A549 (cell line): ENCODE results near the gene PPCS. TPM values are rescaled to one million over a fixed set of nuclear protein-coding genes. Genes with fewer than 3 reads are reported as not detected.

ENCODE experiments used
- ATAC-seq, 2 experiments: fragments of 200-7000 bp in 1 of 2; fragments of >200 bp in 1 of 2; cut with Nextera tagmentation in 1 of 2; cut with Tn5 transposase in 1 of 2; 3 replicates each; pipeline versions ENCODE4 v1.8.0 to v1.9.1; 2018 to 2020; ENCODE audit warnings: mild to moderate bottlenecking in 1 of 2, moderate library complexity in 1 of 2
- CTCF ChIA-PET: fragments of 300-600 bp; sonication (Branson Sonifier 250); formaldehyde crosslinking; extraction: SDS; loops from one replicate; lab custom pipeline; 2021; ENCODE audit warnings: antibody characterized with exemption, inconsistent platforms; lab: Yijun Ruan, JAX
- POLR2A ChIA-PET: fragments of 350-600 bp; formaldehyde crosslinking; extraction: SDS; loops from one replicate; lab custom pipeline; 2021; ENCODE audit warnings: antibody characterized with exemption, inconsistent platforms; lab: Yijun Ruan, JAX
- DNase-seq, 2 experiments: peaks; one replicate each; pipeline versions ENCODE4 v3.0.0 to v3.0.0-alpha.2; 2011 to 2016; ENCODE audit warnings: low read depth in 1 of 2, low spot score in 1 of 2
- FAIRE-seq: peaks from 2 replicates; lab custom pipeline; 2011; peaks lifted over from hg19 to GRCh38; lab: Jason Lieb, UNC
- H3K27ac ChIP-seq, 2 experiments: fragments of >200 bp; sonication (Bioruptor Twin); formaldehyde crosslinking; 3 replicates each; pipeline ENCODE4 v1.5.1; 2016 to 2017
- H3K4me1 ChIP-seq: fragments of >200 bp; sonication (Bioruptor Twin); formaldehyde crosslinking; 3 replicates; pipeline ENCODE4 v1.6.1; 2016
- H3K4me2 ChIP-seq: fragments of >200 bp; sonication (Bioruptor Twin); formaldehyde crosslinking; 3 replicates; pipeline ENCODE4 v1.6.1; 2016
- H3K4me3 ChIP-seq: fragments of >200 bp; sonication (Bioruptor Twin); formaldehyde crosslinking; 3 replicates; pipeline ENCODE4 v1.5.1; 2016
- H3K9me3 ChIP-seq: fragments of >200 bp; sonication (Bioruptor Twin); formaldehyde crosslinking; 3 replicates; pipeline ENCODE4 v1.6.1; 2016
- CBX8 ChIP-seq: fragments of 200-600 bp; sonication (generic); IDR thresholded peaks from 2 replicates; pipeline ENCODE4 v1.6.1; 2016
- CHD4 ChIP-seq: fragments of 200-600 bp; sonication (generic); IDR thresholded peaks from 2 replicates; pipeline ENCODE4 v1.6.1; 2016; ENCODE audit warnings: antibody characterized with exemption, mild to moderate bottlenecking, borderline replicate concordance
- EHF ChIP-seq: fragments of 250-450 bp; sonication (Bioruptor Pico); IDR thresholded peaks from 2 replicates; pipeline ENCODE4 v1.5.0; 2020; ENCODE audit warnings: mild to moderate bottlenecking
- FOSL2 ChIP-seq, 2 experiments: fragments of 450-650 bp in 1 of 2; fragments of >200 bp in 1 of 2; sonication (Bioruptor Twin) in 1 of 2; formaldehyde crosslinking; IDR thresholded peaks; 2 replicates each; pipeline versions ENCODE4 v1.5.0 to v1.6.1; 2016 to 2020; ENCODE audit warnings: mild to moderate bottlenecking in 1 of 2, moderate library complexity in 1 of 2
- HDAC2 ChIP-seq: fragments of 200-600 bp; sonication (generic); IDR thresholded peaks from 2 replicates; pipeline ENCODE4 v1.6.1; 2016
- HOXB5 ChIP-seq: fragments of 250-450 bp; sonication (Bioruptor Pico); IDR thresholded peaks from 2 replicates; pipeline ENCODE4 v1.5.0; 2020; ENCODE audit warnings: mild to moderate bottlenecking, moderate library complexity
- JUN ChIP-seq, 2 experiments: fragments of >200 bp; sonication (Bioruptor Twin); formaldehyde crosslinking; IDR thresholded peaks; 2 replicates in 1 of 2; 3 replicates in 1 of 2; pipeline ENCODE4 v1.6.1; 2016 to 2017
- JUNB ChIP-seq: fragments of >200 bp; sonication (Bioruptor Twin); formaldehyde crosslinking; IDR thresholded peaks from 2 replicates; pipeline ENCODE4 v1.6.1; 2016
- KDM1A ChIP-seq: fragments of 200-600 bp; sonication (generic); IDR thresholded peaks from 2 replicates; pipeline ENCODE4 v1.6.1; 2016; ENCODE audit warnings: low read depth, mild to moderate bottlenecking
- MYC ChIP-seq: IDR thresholded peaks from 2 replicates; pipeline ENCODE4 v1.6.1; 2012; ENCODE audit warnings: mild to moderate bottlenecking, inconsistent platforms, low read length, improper control_type of control experiment, borderline replicate concordance
- NFE2L2 ChIP-seq: fragments of 150-350 bp; conservative IDR thresholded peaks from 2 replicates; pipeline ENCODE4 v1.6.1; 2014; ENCODE audit warnings: low read length
- NPAS2 ChIP-seq: fragments of 250-450 bp; sonication (Bioruptor Pico); IDR thresholded peaks from 2 replicates; pipeline ENCODE4 v1.8.0; 2022; ENCODE audit warnings: mild to moderate bottlenecking, moderate library complexity, borderline replicate concordance
- PHF8 ChIP-seq: fragments of 200-600 bp; sonication (generic); IDR thresholded peaks from 2 replicates; pipeline ENCODE4 v1.6.1; 2016; ENCODE audit warnings: low read depth, mild to moderate bottlenecking, antibody characterized with exemption, moderate library complexity, borderline replicate concordance
- RARB ChIP-seq: fragments of 250-450 bp; sonication (Bioruptor Pico); IDR thresholded peaks from 2 replicates; pipeline ENCODE4 v1.8.0; 2021; ENCODE audit warnings: mild to moderate bottlenecking, moderate library complexity
- RFX5 ChIP-seq: fragments of 450-650 bp; IDR thresholded peaks from 2 replicates; pipeline ENCODE4 v1.7.1; 2014; ENCODE audit warnings: antibody characterized with exemption, mild to moderate bottlenecking, moderate library complexity
- TP53 ChIP-seq: fragments of 250-450 bp; sonication (Bioruptor Pico); IDR thresholded peaks from 2 replicates; pipeline ENCODE4 v1.5.0; 2021; ENCODE audit warnings: mild to moderate bottlenecking, moderate library complexity
- WGBS: methylation state at CpG from one replicate; pipeline ENCODE4 v1.1.6; 2017; ENCODE audit errors: missing lambda C conversion rate; 5-methylcytosine and 5-hydroxymethylcytosine counted together
- polyA plus RNA-seq, 4 experiments: library from polyadenylated mRNA; depleted of rRNA in 3 of 4; stranded (reverse); fragments of >200 nt; fragmentation: RNase III in 1 of 4; extraction: RNeasy Plus Mini Kit Qiagen cat#74134 plus additional on column Dnase treatment in 1 of 4; gene quantifications; 2 replicates in 3 of 4; 3 replicates in 1 of 4; pipeline ENCODE4 v1.2.3, GENCODE V29; 2011 to 2017
- TF ChIP-seq, protein P1 (sequence below): fragments of 450-650 bp; IDR thresholded peaks from 2 replicates; pipeline ENCODE4 v1.6.1; 2014; ENCODE audit warnings: antibody characterized with exemption
- TF ChIP-seq, protein P2 (sequence below): fragments of 150-350 bp; IDR thresholded peaks from 2 replicates; pipeline ENCODE4 v1.6.1; 2014; ENCODE audit warnings: low read depth, mild to moderate bottlenecking, low read length
- TF ChIP-seq, protein P3 (sequence below): fragments of >200 bp; sonication (Bioruptor Twin); formaldehyde crosslinking; IDR thresholded peaks from 3 replicates; pipeline ENCODE4 v1.5.1; 2016
- TF ChIP-seq, protein P4 (sequence below): IDR thresholded peaks from 2 replicates; pipeline ENCODE4 v1.6.1; 2012

PPCS gene
- polyA plus RNA-seq, 2 of the 4 experiments (the other 2 are of a cell fraction): 30.2 to 51.8 TPM

DNA sequence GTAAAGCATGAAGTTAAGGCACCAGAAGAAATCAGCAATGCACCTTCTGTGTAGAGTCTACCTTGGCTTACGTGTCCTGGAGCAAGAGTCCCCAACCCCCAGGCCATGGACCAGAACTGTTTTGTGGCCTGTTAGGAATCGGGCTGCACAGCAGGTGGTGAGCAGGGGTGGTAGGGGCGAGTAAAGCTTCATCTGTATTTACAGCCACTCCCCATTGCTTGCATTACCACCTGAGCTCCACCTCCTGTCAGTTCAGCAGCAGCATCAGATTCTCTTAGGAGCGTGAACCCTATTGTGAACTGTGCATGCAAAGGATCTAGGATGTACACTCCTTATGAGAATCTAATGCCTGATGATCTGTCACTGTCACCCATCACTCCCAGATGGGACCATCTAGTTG lies 22.0 kb upstream of the PPCS start:
- ChIA-PET POLR2A (no interaction called here), CTCF (interaction anchor here (0.5 kb wide), 1 partner anchor 17 kb away, joined by 3 read pairs; no protein-coding TSS in a partner anchor)
- Histone ChIP-seq H3K4me1 (no peaks in the 10 kb centered on the region; the same call in 2 of the 3 replicates), H3K9me3 (no peaks in the 10 kb centered on the region), H3K4me2 (no peak overlapping the region), H3K4me3 (no peak overlapping the region), H3K27ac (no peak overlapping the region)
- no peak for DNase-seq
- TF ChIP-seq CHD4 (no peak), RARB (no peak)
- WGBS: 80% methylated on average over 4 of the region's 4 CpGs
- FAIRE-seq: no peak
- no peak for ATAC-seq

DNA sequence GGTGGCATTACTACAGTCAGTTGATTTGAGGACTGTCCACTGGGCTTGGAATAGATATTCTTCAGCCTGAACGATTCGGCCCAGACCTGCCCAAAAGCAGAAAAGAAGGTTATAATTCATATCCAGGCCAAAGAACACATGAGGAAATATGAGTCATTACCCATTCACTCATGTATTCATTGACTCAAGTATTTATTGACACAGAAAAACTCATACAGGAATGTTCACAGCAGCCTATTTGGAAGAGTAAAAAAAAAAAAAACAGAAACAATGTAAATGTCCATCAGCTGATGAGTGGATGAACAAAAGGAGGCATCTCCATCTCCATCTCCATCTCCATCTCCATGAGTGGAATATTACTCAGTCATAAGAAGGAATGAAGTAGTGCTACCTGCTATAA lies 16.4 kb upstream of the PPCS start:
- H3K4me3 ChIP-seq: no peak overlapping the region
- peak; percentile 64 to 70; a peak in 5 of 6 replicates for ATAC-seq
- no peak overlapping the region for H3K27ac ChIP-seq
- ChIA-PET POLR2A (no interaction called here), CTCF (no interaction called here)
- H3K4me2 ChIP-seq: peak overlapping the region; percentile 56
- H3K4me1 ChIP-seq: peaks cover 10% of the 10 kb centered on the region
- no peak for TF ChIP-seq NPAS2 (CRISPR knock-in tag)
- no peak for TF ChIP-seq KDM1A
- TF ChIP-seq PHF8: no peak
- peak; percentile 61; the same call in 1 of the 2 replicates for TF ChIP-seq FOSL2 (IDR thresholded peaks at IDR 0.05)
- peak; percentile 78 for TF ChIP-seq FOSL2 (CRISPR knock-in tag; IDR thresholded peaks at IDR 0.05)
- TF ChIP-seq, protein P1, sequence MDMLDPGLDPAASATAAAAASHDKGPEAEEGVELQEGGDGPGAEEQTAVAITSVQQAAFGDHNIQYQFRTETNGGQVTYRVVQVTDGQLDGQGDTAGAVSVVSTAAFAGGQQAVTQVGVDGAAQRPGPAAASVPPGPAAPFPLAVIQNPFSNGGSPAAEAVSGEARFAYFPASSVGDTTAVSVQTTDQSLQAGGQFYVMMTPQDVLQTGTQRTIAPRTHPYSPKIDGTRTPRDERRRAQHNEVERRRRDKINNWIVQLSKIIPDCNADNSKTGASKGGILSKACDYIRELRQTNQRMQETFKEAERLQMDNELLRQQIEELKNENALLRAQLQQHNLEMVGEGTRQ: no peak
- TF ChIP-seq JUNB: peak; percentile 43; the same call in 1 of the 2 replicates
- TF ChIP-seq CBX8: no peak
- TF ChIP-seq RFX5: no peak
- no peak for TF ChIP-seq JUN (IDR thresholded peaks at IDR 0.05)
- no peak for TF ChIP-seq NFE2L2
- TF ChIP-seq, protein P2, sequence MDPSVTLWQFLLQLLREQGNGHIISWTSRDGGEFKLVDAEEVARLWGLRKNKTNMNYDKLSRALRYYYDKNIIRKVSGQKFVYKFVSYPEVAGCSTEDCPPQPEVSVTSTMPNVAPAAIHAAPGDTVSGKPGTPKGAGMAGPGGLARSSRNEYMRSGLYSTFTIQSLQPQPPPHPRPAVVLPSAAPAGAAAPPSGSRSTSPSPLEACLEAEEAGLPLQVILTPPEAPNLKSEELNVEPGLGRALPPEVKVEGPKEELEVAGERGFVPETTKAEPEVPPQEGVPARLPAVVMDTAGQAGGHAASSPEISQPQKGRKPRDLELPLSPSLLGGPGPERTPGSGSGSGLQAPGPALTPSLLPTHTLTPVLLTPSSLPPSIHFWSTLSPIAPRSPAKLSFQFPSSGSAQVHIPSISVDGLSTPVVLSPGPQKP: no peak
- peak in 1 of 2 experiments; percentile 42 for DNase-seq
- H3K9me3 ChIP-seq: no peaks in the 10 kb centered on the region
- 4% methylated on average over 2 of the region's 2 CpGs for WGBS
- FAIRE-seq: no peak

DNA sequence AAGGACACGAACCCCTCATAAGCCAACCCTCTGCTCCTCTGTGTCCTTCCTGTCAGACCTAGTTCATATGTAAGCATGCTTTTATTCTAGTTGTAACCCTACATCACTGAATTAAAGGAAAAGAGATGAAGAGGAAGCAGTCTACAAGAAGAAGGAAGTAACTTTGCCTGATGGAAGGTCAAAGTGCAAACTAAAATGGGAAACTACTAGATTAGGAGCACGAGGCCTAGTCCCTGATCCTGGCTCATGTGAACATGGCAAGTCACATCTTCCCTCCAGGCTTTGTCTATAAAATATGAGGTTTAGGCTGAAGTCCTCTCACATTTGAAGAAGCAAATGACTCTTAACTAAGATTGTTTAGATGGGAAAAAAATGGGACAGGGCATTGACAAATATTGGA lies 13.7 kb upstream of the PPCS start:
- 40% methylated on average over 2 of the region's 2 CpGs for WGBS
- DNase-seq (no peak), ATAC-seq (no peak)
- Histone ChIP-seq H3K4me1 (peaks cover 10% of the 10 kb centered on the region), H3K27ac (no peak overlapping the region)
- POLR2A ChIA-PET: no interaction called here
- CTCF ChIA-PET: no interaction called here
- TF ChIP-seq, protein P3, sequence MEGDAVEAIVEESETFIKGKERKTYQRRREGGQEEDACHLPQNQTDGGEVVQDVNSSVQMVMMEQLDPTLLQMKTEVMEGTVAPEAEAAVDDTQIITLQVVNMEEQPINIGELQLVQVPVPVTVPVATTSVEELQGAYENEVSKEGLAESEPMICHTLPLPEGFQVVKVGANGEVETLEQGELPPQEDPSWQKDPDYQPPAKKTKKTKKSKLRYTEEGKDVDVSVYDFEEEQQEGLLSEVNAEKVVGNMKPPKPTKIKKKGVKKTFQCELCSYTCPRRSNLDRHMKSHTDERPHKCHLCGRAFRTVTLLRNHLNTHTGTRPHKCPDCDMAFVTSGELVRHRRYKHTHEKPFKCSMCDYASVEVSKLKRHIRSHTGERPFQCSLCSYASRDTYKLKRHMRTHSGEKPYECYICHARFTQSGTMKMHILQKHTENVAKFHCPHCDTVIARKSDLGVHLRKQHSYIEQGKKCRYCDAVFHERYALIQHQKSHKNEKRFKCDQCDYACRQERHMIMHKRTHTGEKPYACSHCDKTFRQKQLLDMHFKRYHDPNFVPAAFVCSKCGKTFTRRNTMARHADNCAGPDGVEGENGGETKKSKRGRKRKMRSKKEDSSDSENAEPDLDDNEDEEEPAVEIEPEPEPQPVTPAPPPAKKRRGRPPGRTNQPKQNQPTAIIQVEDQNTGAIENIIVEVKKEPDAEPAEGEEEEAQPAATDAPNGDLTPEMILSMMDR: no peak
- TF ChIP-seq HDAC2 (no peak), KDM1A (no peak), RARB (no peak), EHF (CRISPR knock-in tag) (no peak), MYC (no peak), HOXB5 (CRISPR knock-in tag) (no peak), RFX5 (no peak), TP53 (no peak)
- TF ChIP-seq, protein P4, sequence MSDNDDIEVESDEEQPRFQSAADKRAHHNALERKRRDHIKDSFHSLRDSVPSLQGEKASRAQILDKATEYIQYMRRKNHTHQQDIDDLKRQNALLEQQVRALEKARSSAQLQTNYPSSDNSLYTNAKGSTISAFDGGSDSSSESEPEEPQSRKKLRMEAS: no peak
- TF ChIP-seq, all 56 proteins: peak for 0
- FAIRE-seq: no peak
- Histone ChIP-seq H3K9me3 (no peaks in the 10 kb centered on the region), H3K4me2 (no peak overlapping the region), H3K4me3 (no peak overlapping the region)
